Measurements from ENCODE around the gene VASN. TPM values are rescaled to one million over a fixed set of nuclear protein-coding genes. Genes with fewer than 3 reads are reported as not detected.
"Not testable (repeated sequence)": the region's sequence is repeated elsewhere in the genome, so short reads cannot be mapped to it uniquely, and the experiment has no call there.

The VASN gene
- 10 to 100 TPM; 31.7 to 40.6 (median 32.9) TPM for polyA plus RNA-seq (ENCODE audit: insufficient read length in 3 of 3)

DNA sequence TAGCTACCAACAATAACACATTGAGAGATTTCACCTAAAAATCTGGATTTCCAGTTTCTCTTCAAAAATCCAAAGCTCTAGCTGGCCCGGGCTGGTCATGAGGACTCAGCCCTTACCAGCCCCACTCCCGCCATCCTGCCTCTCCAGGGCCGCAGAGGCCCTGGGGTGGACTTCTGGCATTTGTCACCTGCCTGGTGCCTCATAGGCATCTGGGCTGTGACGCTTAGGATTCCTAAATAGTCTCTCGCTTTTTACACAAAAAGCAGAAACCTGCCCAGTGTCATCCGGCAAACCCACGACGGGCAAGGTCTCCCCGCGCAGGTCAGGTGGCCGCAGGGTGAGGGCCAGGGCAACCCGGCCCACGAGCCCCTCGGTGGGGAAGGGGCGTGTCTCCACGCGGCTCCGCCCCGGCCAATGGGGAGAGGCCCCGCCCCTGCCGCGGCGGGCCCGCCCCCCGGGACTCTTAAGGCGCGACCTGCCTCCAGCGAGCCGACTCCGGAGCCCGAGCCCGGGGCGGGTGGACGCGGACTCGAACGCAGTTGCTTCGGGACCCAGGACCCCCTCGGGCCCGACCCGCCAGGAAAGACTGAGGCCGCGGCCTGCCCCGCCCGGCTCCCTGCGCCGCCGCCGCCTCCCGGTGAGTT, at the start of gene VASN:
TSS of gene VASN (plus strand) at position 492 of the 644 bp plus-strand sequence. CDS start 9,030 bp downstream, outside the sequence.
- no peak for DNase-seq (ENCODE audit: low read depth in 3 of 3, low spot score in 2 of 3)

DNA sequence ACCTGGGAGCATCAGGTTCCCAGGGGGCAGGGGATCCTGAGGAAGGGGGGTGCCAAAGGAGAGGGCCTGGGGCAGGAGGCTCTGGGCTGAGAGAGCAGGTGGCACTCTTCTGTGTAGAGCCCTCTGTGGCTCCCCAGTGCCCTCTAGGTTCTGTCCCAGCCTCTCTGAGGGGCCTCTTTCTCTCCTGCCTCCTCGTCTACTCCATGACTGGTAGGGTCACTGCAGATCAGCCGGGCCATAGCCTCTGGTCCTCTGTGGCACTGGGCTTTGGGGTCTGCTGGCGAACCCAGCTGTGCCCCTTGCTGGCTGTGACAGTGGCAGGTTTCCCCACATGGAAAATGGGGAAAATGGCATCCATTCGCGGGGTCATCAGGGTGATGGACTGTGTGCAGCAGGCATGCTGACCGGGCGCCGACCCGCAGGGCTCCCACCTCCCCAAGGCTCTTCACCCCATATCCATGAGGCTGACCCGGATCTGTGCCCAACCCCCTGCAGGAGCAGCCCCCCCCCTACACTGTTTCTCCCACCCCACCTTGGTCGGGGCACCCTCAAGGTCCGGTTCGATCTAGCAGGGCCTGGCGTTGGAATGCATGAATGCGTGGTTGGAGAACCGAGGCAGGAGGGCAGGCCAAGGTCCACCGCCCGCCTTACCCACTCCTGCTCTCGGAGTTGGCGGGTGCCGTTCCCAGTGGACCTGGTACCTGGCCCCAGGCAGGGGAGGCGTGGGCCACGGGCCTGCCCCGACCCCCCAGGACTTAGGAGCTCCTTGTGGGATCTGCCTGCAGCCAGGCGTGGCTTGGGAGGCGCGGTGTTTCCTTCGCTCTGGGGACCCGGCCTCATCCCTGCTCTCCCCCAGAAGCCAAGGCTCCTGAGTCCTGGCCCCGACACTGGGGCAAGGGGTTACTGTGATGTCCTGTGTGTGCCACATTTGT, 49.3 kb upstream of the VASN start:
- no peak for DNase-seq (ENCODE audit: low read depth in 3 of 3, low spot score in 2 of 3)

DNA sequence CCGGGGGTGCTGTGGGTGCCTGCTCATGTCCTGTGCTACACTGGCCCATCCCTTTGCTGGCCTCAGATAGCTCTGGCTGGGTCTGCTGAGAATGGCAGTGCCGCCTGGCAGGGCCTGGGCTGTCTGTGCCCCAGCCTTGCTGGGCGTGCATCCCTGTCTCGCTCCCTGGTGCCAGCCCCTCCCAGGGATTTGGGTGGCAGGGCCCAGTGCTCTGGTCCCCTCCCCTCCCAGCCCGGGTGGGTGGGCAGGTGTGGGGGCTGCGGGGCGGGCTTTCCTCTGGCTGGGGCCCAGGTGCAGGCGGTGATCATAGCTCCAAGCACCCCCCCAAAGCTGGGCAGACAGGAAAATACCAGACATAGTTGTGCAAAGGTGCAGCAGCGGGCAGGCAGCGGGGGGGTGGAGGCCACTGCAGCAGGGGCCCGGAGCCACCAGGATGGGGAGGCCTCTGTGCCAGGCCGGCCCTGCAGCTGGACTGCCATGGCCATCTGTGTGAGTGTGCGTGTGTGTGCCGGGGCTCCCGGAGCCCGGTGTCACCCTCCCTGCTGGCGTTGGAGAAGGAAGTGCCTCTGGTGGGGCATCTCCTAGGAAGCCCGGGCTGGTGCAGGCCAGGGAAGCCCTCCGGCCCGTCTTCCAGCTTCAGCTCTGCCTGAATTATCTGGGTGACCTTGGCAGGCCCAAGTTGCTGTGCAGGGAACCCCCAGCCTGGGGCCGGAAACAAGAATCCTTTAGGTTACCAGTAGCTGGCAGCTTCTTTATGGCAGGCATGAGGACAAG, 48.4 kb upstream of the VASN start:
- no peak for DNase-seq (ENCODE audit: low read depth in 3 of 3, low spot score in 2 of 3)

DNA sequence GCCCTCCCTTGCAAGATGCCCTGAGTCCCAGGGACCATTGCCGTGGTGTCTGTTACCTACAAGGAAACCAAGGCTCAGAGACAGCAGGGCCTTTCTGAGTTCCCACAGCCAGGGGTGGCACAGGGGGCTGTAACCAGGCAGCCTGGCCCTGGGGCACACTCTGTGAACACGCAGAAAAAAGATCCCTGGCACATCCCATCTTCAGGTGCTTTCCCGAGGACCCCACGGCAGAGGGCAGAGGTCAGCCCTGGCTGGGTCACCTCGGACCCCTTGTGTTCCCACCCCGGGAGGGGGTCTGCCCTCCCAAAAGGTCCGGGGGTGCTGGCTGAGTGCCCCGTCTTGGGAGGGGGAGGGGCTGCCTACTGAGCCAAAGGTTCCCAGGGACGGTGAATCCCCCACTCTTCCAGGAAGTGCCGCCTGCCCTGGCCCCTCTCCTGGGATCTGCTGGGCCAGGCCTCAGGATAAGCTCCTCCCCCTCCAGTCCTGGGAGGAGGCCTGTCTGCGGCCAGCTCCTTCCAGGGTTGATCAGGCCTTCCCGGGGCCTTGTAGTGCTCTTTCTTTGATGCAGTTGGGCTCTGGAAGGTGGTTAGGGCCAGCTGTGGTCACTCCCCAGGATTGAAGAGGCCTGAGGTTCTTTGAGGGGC, 47.7 kb upstream of the VASN start:
- DNase-seq (ENCODE audit: low read depth in 3 of 3, low spot score in 2 of 3): no peak

DNA sequence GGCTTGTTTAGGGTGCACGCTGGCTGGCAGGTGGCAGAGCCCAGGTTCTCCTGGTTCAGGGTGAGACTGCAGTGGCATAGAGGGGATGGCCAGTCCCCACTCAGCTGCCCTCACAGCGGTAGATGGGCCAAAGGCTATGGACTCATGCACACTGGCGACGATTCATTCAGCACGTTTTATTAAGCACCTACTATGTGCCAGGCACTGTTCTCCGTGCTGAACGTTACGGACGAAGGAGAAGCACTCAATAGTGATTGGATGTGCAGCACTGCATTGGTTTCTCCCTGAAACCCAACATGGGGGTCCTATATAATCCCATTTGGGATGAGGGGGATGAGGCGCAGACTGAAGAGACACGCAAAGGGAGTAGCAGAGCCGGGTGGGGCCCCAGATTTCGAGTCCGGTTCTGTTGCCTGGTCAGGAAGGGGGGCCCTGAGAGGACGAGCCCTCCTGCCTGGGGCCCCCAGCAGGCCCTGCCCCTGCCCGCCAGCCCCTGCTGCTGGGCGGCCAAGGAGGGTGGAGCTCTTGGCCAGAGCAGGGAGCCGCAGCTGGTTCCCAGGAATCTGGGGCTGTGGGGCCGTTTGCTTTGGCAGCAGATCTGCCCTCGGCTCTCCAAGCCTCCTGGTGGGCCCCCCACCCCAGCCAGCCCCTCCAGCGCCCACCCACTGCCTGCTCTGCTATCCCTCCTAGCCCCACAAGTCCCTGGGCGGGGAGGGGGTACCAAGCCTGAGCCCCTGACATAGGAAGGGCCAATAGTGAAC, 47.0 kb upstream of the VASN start:
- no peak for DNase-seq (ENCODE audit: low read depth in 3 of 3, low spot score in 2 of 3)

DNA sequence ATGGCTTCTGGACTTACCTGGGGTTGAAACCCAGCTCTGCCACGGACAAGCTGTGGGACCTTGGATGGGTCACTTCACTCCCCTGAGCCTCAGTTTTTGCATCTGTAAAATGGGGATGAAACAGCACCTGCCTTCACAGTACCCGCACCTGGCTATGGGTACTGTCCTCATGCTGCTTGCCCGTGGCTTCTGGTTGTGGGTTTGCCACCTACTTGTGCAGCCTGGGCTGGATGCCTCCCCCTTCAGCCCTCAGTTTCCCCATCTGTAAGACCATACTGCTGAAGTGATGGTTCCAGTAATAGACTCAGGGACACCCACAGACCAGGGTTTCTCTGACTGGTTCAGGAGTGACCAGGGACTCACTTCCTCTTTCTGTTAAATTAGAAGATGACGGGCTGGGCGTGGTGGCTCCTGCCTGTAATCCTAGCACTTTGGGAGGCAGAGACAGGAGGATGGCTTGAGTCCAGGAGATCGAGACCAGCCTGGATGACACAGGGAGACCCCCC, 46.3 kb upstream of the VASN start:
- no peak for DNase-seq (ENCODE audit: low read depth in 3 of 3, low spot score in 2 of 3)

DNA sequence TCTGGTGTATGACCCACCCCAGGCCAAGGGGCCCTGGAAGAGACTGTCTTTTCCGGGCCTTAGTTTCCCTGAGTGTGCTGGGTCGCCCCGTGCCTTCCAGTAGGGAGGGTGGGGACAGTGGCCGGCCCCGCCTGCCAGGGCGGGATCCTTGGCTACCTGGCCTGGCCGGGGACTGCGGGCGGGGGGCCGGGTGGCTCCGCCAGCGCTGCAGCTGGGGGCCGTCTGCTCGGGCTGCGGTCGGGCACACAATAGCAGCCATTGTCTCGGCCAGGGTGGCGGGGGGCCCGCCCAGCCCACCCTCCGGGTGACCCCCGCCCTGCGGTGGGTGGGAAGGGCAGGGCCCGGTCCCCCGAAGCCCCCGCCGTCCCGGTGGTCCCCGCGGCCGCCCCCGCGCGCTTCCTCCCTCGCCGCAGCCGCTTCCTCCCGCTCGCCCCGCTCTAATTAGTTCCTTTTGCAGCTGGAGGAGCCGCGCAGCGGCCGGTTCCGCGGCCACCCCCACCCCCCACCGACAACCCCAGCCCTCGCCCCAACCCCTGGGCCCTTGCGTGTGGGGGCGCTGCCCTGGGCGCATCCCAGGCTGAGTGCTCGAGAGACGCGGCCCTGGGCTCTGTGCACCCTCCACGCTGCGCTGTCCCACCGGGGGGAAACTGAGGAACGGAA, 44.1 kb upstream of the VASN start:
- DNase-seq (ENCODE audit: low read depth in 3 of 3, low spot score in 2 of 3): no peak

DNA sequence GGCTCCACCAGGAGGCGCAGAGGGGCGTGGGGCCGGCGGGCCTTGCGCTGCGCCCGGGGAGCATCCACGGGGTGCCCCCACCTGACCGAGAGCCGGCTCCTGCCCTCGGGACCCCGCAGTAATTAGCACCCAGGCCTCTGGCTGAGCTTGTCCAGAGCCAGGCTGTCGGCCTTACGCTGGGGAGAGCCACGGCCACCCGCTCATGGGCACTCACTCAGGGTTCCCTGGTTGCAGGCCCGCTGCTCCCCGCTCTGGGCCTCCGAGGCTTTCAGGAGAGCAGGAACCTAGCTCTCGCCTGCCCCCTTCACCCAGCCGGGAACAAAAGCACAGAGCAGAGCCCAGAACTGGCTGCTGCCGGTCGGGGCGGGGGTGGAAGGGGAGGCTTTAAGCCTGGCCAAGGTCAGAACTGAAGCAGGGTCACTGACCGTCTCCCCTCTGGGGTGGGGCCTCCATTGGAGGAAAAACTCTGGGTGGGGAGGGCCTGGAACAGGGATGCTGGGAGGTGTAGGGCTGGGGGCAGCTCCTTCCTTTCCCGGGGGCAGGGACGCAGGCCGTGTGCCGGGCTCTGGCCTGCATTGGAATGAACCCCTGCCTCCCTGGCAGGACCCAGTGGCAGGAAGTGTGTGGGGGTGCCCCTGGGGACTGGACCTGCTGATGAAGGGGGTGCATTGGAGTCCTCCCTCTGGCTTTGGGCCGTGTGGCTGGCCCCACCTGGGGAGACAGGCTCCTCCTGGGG, 43.4 kb upstream of the VASN start:
- DNase-seq (ENCODE audit: low read depth in 3 of 3, low spot score in 2 of 3): no peak

DNA sequence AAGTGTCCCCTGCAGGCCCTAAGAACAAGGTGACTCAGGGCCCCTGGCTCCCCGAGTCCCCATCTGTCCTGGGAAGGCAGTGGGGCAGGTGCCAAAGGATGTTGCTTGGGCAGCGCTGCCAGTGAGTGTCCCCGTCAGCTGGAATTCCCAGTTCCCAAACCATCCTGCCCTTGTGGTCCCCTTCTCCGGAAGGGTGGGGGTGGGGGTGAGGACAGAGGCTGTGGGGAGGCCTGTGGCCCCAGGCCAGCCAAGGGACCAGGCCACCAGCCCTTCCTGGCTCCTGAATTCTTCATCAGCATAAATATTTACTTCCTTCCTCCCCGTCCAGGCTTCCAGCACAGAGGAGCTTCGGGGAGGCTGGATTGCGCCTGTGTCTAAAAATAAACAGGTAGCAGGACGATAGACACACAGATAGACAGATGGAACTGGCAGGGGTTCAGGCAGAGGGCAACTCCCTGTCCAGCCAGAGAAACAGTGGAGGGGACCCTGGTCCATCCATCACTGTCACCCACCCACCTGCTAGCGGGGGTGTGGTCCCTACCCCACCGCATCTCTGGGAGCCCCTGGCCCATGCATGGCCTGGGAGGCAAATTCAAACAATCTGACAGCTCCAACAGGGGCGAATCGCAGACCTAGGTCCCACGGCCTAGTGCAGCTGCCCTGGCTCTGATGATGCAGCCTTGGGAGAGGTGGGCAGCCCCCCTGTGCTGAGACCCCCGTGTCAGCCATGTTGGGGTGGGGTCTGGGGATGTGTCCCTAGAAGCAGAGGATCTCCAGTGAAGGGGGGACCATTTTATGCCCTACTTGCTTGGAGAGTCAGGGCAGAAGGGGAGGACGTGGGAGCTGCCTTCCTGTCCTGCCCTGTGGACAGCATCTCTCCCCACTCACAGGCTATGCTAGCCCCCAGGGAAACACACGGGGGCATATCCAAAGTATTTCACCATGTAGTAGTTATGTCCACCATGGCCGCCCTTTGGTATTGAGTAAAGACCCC, 42.6 kb upstream of the VASN start:
- no peak for DNase-seq (ENCODE audit: low read depth in 3 of 3, low spot score in 2 of 3)

DNA sequence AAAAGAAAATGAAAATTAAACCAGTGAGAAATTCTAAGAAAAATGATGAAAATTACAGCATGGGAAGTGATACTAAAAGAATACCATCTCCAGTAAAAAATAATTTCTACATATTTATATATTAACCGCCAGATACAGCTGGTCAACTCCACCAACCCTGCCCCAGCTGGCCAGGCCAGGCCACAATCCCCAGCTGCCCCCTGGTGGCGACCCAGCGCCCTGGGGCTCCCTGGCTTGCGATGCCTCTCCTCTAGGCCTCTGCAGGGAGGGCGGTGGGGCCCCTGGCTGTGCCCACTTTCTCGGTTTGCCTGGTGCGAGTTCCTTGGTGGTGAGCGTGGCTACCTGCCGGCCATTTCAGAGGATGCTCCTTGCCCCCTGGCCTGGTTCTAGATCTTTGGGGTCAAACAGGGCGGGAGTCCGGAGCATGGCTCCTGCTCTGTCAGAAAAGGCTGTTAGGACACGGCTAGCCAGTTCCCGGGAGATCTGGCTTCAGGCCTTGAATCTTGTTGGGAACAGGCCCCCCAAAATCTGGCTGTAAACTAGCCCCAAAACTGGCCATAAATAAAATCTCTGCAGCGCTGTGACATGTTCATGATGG, 41.3 kb upstream of the VASN start:
- no peak for DNase-seq (ENCODE audit: low read depth in 3 of 3, low spot score in 2 of 3)

DNA sequence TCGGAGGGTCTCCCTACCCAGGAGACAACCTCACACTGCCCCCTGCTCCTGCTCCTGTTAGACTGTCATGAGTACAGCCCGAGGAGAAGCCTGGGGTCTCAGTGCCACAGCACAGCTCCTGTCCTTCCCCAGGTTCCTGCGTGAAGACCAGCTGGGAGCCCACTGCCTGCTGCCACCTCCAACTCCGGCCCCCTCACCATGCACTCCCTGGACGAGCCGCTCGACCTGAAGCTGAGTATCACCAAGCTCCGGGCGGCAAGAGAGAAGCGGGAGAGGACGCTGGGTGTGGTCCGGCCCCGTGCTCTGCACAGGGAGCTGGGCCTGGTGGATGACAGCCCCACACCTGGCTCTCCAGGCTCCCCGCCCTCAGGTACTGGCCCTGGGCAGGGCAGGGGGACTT, 39.6 kb upstream of the VASN start:
- no peak for DNase-seq (ENCODE audit: low read depth in 3 of 3, low spot score in 2 of 3)

DNA sequence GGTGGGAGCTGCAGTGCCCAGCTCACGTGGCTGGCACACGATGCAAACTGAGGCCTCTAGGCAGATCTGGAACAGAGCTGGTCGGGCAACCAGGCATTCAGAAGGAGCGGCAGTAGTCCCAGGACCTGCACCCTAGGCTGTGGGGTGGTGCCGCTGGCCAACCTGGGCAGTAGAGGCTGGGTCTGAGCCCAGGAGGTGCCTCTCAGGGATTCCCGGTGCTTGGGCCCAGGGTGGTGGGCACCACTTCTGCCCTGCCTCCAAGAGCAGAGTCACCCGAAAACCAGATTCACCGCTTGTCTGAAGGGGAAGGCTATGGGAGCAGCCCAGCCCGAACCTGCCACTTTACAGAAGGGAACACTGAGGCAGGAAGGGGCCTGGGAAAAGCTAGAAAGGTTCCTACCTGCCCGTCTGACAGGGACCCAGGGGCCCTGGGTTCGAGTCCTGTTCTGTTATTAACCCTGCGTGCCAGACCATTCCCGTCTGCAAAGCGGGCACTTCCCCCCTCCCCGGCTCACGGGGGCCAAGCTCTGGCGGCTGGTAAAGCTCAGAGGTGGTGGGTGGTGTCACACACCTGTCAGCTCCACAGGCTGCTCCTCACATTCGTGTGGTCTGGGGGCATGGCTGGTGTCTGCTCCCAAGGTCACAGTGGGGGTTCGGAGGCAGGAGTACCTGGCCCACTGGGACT, 38.9 kb upstream of the VASN start:
- no peak for DNase-seq (ENCODE audit: low read depth in 3 of 3, low spot score in 2 of 3)

DNA sequence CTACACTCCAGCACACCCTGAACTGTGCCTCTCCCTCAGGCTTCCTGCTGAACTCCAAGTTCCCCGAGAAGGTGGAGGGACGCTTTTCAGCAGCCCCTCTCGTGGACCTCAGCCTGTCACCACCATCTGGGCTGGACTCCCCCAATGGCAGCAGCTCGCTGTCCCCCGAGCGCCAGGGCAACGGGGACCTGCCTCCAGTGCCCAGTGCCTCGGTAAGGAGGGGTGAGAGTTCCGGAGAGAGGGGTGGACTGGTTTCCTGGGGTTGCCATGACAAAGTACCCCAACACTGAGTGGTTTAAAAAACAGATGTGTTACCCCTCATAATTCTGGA, 38.4 kb upstream of the VASN start:
- no peak for DNase-seq (ENCODE audit: low read depth in 3 of 3, low spot score in 2 of 3)

DNA sequence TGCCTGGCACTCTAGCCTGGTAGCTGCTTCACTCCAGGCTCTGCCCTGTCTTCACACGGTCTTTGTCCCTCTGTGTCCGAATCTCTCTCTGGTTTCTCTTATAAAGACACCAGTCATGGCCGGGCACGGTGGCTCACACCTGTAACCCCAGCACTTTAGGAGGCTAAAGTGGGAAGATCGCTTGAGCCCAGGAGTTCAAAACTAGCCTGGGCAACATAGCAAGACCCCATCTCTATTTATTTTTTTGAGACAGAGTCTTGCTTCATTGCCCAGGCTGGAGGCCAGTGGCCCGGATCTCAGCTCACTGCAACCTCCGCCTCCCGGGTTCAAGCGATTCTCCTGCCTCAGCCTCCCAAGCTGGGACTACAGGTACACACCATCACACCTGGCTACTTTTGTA, 37.9 kb upstream of the VASN start:
- not testable (repeated sequence) for DNase-seq (ENCODE audit: low read depth in 3 of 3, low spot score in 2 of 3)

DNA sequence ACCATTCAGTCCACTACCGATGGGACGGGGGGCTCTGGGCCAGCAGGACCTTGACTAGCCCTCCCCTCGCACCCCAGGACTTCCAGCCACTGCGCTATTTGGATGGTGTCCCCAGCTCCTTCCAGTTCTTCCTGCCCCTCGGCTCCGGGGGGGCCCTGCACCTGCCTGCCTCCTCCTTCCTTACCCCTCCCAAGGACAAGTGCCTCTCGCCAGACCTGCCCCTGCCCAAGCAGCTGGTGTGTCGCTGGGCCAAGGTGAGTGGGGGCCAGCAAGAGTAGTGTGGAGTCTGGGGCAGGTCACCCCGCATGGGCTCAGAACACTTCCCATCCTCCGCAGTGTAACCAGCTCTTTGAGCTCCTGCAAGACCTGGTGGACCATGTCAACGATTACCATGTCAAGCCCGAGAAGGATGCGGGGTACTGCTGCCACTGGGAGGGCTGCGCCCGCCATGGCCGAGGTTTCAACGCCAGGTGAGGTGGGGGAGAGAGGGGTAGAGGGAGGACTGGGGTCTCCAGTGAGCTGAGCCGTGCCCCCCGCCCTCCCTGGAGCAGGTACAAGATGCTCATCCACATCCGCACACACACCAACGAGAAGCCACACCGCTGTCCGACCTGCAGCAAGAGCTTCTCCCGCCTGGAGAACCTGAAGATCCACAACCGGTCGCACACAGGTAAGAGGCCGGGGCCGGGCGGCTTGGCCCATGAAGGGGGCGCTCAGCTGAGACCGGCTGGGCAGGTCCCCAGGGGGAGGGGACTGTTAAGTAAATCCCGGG, 36.7 kb upstream of the VASN start:
- DNase-seq (ENCODE audit: low read depth in 3 of 3, low spot score in 2 of 3): no peak
